Renal cortical epithelial cell (primary cell): ENCODE data around the gene SYNPO2. TPM values are rescaled to one million over a fixed set of nuclear protein-coding genes. Genes with fewer than 3 reads are reported as not detected.
A peak's percentile ranks its signal among the peaks of the same experiment; 100 is the strongest.
"Not testable (repeated sequence)": the region's sequence is repeated elsewhere in the genome, so short reads cannot be mapped to it uniquely, and the experiment has no call there.

Source experiments
- DNase-seq: peaks from one replicate; pipeline ENCODE4 v3.0.0-alpha.2; 2011; ENCODE audit warnings: low read depth
- total RNA-seq: library from RNA; depleted of rRNA; stranded (reverse); fragments of >200 nt; gene quantifications from 2 replicates; pipeline ENCODE4 v1.2.3, GENCODE V29; 2014

SYNPO2 gene
- total RNA-seq, 1 donor from 2014 or later, result 1.2 TPM

DNA sequence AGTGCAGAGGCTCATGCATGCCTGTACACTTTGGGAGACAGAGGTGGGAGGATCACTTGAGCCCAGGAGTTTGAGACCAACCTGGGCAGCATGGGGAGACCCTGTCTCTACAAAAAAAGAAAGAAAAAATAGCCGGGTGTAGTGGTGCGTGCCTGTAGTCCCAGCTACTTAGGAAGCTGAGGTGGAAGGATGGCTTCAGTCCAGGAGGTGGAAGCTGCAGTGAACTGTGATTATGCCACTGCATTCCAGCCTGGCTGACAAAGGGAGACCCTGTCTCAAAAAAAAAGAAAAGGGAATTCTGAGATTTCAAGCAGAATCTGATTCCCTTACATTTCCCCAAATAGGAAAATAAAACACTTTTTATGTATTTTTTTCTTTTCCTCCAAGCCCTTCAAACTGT is 83.5 kb downstream of the SYNPO2 start:
- no peak for DNase-seq

DNA sequence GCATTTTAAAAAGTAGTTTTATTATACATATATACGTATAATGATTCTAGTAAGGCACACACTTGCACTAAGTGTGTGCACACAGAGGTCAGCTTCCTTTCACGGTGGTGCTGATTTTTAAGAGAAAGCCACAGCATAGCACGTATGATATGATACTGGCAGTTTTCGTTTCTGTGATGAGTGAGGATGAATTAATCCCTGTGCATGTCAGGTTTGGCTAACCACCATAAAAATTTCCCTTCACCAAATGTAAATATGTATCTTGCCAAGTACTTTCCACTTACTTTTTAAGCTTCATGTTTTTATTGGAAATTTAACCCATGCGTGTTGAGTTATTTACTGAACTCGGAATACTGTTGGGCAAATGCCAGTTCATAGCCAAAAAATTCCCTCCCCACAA is 84.6 kb downstream of the SYNPO2 start:
- no peak for DNase-seq

DNA sequence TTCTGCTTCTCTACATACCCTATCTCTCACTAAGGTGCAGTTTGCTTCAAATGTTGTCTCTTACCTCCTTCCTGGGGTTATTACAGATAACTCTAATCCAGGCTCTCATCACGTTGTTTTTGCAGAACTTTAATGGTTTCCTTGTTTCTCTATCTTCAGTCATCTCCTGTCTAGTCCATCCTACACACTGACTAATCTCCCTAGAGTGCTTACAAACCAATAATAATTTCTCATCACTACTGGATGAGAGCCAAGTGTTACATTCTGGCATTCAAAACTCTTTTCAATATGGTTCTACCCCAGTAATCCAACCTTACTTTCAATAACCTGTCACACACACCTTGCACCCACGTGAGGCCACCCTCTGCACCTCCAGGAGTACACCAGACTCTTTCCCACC is 86.1 kb downstream of the SYNPO2 start:
- no peak for DNase-seq

DNA sequence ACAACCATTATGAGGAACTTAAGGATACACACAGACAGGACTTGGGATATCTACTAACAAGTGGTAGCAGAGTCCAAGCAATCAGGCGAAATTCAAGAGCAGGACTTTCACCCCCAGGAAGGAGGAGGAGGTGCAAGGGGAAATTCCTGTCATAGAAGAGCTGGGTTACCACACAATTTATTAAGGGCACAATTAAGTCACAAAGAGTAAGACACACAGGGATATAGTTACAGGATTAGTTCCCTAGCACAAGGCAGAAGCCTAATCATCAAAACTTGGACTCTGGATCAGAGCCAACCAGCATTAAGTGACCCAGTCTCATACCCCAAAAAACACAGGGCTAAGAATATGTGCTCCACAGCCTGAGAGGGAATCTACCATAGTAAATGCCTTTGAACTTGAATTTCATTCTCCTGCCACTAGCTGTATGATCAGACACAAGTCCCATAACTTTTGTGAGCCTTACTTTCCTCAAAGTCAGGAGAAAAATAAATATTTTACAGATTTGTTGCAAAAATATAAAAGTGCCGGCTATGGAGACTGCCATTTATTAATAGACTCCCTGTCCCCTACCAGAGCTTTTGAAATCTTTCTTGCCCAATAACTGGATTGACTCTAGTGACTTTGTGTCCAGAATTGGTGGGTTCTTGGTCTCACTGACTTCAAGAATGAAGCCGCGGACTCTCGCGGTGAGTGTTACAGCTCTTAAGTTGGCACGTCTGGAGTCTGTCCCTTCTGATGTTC is 87.0 kb downstream of the SYNPO2 start:
- DNase-seq, result no peak

DNA sequence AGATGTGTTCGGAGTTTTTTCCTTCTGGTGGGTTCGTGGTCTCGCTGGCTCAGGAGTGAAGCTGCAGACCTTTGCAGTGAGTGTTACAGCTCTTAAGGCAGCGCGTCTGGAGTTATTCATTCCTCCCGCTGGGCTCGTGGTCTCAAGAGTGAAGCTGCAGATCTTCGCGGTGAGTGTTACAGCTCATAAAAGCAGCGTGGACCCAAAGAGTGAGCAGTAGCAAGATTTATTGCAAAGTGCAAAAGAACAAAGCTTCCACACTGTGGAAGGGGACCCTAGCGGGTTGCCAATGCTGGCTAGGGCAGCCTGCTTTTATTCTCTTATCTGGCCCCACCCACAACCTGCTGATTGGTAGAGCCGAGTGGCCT is 87.5 kb downstream of the SYNPO2 start:
- not testable (repeated sequence) for DNase-seq

DNA sequence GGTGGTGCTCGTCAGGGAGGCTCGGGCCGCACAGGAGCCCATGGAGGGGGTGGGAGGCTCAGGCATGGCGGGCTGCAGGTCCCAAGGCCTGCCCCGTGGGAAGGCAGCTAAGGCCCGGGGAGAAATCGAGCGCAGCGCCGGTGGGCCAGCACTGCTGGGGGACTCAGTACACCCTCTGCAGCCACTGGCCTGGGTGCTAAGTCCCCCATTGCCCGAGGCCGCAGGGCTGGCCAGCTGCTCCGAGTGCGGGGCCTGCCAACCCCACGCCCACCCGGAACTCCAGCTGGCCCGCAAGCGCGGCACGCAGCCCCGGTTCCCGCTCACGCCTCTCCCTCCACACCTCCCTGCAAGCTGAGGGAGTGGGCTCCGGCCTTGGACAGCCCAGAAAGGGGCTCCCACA is 88.4 kb downstream of the SYNPO2 start:
- DNase-seq, result not testable (repeated sequence)

DNA sequence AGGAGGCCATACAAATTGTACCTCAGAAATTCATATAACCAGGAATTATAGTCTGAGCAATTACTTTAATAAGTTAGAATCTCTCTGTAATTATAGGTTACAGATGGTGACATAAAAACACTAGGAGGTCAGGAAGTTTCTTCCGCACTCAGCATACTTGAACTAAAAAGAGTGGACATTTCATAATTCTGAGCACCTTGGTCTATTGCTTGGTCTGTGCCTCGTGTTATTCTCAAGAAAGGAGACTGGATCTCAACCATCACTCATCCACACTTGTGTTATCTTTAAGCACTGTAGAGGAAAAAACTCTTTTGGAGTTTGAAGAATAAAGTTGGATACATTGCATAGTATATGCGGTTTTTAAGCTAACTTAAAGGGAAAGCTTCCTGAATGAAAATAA is 91.1 kb downstream of the SYNPO2 start:
- DNase-seq, result no peak

DNA sequence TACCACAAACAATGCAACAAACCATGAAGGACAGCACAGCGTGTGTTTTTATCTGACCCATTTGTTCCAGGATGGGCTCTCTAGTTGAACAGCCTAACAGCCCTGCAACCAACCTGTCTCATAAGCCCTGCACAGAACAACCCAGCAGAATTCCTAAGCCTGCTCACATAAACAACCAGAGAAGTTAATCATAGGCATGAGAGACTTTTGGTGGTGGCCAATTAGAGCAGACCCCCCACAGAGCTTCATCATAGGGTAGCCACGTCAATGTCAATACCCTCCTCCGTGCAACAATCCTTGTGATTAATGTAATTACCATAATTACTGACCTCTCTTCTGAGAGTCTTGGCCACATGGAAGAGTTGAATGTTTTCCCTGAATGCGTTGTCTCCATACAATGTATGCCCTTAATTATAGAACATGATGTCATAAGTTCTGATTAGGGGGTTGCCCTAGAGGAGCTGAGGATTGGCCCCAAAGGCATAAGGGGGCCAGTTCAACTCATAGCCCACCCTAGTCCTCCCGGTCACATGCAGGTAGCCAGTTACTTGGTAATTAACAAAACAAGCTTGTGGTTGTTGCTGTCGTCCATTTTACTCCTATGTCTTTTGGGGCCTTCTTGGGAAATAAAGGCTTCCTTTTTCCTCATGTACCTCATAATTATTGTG is 92.7 kb downstream of the SYNPO2 start:
- peak; percentile 66 for DNase-seq

DNA sequence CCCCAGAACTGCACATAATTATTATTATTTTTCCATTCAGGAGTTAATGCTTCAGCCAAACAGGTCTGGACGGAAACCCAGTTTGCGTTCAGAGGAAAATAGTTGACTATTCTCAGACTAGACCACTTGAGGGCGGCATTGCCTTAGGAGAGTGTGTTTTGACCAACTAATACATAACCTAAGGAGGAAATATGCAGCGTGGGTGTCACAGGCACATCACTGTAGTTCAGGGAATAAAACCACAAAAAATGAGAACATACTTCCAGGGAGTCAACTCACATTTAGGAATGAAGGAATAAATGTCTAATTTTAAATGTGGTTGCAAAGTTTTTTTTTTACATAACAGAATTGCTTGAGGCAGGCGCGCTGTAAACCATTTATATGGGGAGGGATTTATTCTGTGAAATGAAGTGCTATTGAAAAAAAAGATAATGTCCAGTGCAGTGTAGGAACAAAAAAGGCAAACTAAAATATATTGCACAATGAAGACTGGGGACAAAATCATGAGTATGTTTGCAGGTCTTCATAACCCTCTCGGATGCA is 93.3 kb downstream of the SYNPO2 start:
- peak; percentile 77 for DNase-seq

DNA sequence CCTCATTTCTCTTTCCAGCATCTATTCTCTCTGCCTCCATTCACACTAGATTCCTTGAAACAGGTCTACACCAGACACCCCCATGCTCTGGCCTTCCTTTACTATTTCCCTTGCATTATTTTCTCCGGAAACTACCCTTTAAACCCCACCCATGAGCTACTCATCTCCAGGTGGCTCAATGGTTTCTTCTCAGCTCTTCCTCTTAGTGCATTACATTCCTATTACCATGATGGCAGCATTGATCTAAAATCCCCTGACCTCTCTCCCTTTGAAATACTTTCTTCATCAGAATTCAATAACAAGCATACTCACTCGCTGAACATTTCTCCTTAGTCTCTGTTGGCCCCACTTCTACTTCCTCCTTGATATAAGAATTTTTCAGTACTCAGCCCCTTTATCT is 94.6 kb downstream of the SYNPO2 start:
- DNase-seq, result no peak

DNA sequence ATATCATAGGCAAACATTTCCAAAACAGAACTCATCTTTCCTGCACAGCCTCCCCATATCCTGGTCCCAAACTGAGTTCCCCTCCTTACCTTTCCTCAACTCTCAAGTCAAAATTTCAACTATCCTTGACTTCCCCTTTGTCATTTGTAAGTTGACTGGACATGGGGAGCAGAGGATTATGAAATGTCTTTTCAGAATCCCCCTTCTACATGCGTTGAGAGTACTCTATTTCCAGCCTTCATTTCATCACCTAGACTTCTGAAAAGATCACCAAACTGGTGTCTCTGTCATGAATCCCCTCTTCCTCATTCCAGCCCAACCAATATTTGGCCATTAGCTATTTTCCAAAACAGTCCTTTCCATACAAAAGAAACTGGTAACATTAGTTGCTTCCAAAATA is 95.2 kb downstream of the SYNPO2 start:
- DNase-seq, result no peak

DNA sequence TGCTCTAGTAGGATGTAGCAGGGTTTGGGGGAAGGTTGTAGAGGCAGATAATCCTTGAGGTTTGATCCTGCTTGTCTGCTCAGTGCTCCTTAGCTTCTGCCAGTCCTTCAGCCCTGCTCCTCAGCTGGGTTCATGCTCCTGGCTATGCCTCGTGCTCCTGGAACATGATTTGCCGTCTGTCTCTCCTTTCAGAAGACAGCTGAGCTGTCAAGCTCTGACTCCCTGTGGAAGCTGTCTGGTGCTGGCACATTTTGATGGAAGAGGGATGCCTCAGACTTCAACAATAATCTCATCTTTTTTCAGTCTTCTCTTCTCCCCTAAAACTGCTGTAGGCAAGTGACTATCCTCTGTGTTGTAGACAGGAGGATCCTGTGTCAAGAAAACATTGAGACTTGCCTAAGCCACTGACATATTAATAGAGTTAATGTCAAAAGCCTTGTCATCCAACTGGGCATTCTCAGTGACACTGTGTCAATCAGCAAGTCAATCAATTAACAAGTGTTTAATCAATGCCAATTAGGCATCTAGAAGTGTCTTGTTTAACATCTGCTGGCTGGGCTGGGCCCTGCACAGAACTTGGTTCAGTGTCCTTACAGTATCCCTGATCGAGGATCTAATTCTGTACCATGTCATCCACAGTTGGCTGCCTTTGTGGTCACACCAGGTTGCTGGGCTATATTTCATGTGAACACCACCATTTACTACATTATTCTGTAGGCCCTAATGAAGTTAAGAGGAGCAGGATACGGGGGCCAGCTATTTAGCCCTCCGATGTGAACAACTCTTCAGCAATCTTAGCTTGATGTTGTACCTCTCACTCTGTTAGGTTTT is 96.7 kb downstream of the SYNPO2 start:
- no peak for DNase-seq

DNA sequence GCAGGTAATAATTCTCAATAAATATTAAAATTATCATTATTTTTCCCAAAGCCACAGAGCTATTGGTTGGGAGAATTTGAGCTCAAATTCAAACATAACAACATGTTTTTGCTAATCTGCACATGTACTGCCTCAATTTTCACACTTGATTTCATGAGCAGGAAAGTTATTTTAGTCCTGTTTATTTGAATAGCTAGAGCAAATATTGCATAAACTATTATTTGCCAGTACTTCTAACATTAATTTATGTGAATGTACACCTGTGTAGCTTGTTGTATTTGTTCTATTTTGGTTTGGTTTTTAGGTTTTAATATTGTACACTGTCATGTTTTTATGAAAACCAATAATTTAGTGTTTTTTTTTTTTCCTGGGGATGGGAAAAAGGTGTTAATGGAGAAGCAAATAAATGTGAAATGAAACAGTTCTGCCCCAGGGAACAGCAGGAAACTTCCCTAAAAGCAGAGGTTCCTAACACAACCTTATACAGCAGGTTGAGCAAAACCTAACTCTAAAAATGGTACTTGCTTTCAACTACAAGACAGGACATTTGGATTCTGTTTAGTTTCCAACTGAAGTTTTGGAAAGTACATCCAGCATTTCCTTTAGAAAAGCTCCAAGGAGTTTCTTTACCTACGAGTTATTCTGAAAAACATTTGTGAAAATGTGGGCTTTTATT is 99.4 kb downstream of the SYNPO2 start:
- no peak for DNase-seq

DNA sequence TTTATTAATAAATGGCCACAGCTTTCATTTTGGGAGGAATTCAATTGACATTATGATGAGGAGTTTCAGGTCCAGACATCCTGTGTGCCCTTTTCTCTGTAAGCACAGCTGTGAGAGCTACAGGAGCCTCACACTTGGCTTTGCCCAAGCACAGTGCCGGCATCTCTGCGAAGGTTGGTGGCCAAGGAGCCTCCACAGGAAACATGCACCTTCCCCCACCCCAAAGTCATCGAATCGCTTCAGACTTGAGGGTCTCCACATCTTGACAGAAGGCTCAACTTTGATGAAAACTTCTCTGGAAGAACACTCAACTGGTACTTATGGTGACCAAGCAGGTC is 100.0 kb downstream of the SYNPO2 start:
- DNase-seq, result no peak

DNA sequence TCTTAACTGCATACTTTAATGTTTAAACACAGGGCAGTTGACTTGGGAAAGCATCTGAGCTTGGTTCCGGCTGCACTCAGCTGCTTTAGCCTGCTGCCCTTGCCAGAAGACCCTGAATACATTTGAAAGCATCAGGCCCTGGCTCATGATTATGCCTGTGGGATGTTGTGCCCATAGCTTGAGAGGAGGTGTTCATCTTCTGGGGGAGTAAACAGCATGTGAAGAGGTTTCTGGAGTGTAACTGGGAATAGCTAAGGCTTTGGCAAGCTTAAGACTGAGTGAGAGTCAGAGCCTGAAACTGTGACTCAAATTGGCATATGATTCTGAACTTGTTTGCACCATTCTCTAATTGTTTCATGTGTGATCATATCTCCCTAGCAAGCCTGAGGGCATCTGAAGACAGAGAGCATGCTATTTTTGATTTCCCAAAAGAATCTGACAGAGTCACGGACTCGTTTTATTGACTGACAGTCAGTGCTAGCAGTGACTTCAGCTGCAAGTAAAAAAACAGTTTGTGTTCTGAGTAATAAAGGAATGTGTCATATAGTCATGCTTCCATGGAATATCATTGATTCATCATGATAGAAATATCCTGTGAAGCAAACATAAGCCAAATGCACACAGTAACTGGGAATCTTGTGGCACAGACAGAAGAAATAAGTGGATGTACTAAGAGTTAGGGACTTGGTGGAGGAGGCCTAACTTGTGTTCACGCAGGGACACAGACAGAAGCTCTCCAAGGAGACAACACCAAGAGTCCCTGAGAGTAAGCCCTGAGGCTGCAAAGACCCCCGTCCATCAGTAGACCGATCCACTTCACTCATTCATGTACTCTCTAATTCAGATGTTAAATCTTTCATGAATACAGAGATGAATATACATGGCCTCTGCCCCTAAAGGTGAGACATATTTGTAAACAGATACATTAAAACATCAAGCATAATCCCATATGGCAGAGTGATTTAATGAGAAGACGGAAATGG is 100.7 kb downstream of the SYNPO2 start:
- peak; percentile 73 for DNase-seq

DNA sequence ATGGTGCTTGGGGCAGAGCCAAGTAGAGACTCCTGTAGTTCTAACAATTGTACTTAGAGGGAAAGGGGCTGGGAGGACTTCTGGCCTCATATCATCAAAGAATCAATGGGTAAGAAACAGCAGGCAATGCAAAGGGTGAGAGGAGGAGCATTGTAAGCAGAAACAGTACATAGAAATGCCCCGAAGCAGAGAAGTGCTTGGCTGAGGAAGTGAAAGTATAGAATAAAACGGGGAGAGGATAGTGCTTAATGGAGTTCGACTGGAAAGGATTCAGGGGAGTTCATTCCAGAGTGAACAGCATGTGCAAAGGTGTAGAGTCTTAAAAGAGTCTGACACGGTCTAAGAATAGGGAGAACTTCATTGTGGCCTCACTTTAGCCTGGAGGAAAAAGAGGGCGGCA is 103.0 kb downstream of the SYNPO2 start:
- DNase-seq, result no peak

DNA sequence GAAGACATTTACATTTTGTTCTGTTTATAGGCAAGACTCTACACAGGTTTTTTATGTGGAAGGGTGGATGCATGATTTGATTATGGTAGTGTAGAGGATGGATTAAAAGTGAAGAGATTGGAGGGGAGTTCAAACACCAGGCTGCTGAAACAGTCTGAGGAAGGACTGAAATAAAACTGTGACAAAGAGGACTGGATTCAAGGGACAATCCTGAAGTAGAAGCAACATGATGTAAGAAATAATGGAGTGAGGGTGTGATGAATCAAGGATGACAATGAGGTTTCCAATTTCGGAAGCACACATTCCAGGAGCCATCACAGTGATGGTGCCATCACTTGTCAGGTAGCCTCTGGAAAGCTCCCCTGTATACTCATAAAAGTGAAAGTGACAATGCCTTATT is 103.5 kb downstream of the SYNPO2 start:
- DNase-seq, result no peak

DNA sequence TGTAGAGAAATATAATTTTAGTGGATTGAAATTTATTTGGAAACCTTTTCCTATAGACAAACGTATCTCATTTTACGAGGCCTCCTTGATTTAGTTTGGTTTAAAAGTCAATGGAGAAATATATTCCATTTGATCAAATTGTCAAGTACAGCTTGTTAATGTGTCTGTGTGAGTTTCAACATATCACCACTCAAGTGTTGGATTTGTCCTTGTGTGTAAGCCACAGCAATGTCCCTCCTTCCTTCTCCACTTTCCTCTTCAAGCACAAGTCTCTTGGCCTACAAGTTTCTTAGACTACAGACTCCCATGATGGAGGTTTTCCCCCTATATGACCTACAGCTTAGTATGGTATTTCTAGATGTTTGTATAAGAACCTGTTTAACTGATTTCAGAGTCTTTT is 104.7 kb downstream of the SYNPO2 start:
- DNase-seq, result no peak

DNA sequence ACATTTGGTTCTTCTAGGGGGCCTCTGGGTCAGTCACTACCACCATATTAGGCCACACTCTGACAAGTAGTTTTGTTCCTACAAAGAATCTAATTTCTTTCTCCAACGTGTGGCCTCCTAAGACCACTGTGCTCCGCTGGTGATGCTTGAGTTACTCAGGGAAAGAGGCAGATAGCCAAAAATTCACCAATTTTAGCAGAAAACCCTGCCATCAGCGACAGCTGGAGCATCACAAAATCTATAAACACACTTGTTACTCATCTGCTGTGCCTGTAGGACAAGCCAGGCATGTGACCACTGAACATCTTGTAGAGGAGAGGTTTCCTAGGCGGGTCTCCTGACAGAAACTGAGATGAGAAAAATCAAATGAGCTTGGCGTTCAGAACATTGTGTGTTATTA is 105.4 kb downstream of the SYNPO2 start:
- DNase-seq, result no peak

DNA sequence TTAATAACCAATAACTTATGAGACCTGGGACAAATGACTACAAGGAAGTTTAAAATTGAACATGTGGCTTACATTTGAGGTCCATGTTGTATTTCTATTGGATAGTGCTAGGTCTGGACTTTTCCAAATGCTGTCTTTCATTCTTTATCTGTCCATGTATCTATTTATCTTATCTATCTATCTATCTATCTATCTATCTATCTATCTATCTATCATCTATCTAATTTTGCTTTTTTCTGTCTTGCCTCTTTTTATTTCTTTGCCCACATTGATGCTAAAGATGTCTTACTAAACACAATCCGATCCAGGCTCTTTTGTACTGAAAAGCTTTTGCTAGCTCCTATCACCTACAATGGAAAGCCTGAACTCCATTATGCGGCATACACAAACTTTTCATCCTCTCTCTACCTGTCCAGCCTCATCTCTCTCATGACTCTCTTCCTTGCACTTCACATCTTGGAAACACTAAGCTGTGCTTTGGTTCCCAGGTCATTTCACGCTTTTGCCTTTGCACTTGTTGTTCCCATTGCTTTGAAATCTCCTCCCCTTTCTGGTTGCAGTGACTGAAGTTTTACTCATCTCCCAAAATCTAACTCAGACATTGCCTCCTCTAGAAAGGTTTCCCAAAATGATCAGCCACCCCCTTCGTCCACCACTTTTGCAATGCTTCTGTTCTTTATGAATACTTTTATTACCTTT is 107.2 kb downstream of the SYNPO2 start:
- DNase-seq, result no peak
